Measurements from ENCODE around the gene ADGRG3. TPM values are rescaled to one million over a fixed set of nuclear protein-coding genes. Genes with fewer than 3 reads are reported as not detected.

The ADGRG3 gene
- total RNA-seq, 1 donor from 2014 or later, result not detected

DNA sequence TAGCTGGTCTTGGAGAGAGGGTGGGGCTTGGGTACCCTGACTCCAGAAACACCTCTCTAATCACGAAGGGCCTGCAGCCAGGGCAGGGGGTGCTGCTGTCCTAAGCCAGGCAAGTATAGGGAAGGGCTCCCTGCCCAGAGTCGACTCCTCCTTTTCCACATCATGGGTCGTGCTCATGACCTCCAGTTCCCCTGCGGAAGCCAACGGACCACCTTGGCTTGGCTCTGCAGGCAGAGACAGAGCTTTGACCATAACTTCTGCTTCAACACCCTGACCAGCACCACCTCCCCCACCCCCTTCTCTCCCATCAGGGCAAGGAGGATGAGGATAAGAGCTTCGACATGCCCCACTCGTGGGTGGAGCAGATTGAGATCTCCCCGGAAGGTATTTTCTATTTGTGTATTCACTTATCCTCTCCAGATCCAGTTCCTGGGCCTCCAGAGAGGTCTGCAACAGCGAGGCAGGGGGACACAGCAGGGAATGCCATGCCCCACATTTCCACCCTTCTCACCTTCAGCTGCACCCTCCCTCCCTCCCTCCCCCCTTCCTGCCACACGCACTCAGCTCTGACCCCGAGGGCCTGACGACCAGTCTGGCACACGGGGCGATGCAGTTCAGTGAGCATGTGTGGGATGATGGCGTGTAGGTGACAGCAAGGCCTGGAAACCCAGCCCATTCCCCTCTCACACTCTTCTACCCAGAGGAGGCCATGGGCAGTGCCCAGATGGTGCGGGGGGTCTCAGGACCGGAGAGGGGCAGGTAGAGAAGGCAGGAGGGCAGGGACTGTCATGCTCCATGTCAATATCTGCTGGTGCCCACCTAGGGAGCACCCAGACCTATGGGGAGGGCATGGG, 53.5 kb downstream of the ADGRG3 start:
- Mint-ChIP-seq H3K9me3 (ENCODE audit: low read depth) (no peaks in the 10 kb centered on the region), H3K4me3 (ENCODE audit: unreplicated experiment) (no peak overlapping the region), H3K27ac (ENCODE audit: unreplicated experiment) (no peak overlapping the region), H3K27me3 (ENCODE audit: low read depth) (peaks cover 2% of the 10 kb centered on the region), H3K36me3 (ENCODE audit: low read depth) (no peaks in the 10 kb centered on the region), H3K4me1 (ENCODE audit: low read depth) (no peaks in the 10 kb centered on the region)
- DNase-seq (ENCODE audit: low spot score), result peak; percentile 75
- TF ChIP-seq, protein P1, sequence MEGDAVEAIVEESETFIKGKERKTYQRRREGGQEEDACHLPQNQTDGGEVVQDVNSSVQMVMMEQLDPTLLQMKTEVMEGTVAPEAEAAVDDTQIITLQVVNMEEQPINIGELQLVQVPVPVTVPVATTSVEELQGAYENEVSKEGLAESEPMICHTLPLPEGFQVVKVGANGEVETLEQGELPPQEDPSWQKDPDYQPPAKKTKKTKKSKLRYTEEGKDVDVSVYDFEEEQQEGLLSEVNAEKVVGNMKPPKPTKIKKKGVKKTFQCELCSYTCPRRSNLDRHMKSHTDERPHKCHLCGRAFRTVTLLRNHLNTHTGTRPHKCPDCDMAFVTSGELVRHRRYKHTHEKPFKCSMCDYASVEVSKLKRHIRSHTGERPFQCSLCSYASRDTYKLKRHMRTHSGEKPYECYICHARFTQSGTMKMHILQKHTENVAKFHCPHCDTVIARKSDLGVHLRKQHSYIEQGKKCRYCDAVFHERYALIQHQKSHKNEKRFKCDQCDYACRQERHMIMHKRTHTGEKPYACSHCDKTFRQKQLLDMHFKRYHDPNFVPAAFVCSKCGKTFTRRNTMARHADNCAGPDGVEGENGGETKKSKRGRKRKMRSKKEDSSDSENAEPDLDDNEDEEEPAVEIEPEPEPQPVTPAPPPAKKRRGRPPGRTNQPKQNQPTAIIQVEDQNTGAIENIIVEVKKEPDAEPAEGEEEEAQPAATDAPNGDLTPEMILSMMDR (IDR thresholded peaks at IDR 0.05), result no peak

DNA sequence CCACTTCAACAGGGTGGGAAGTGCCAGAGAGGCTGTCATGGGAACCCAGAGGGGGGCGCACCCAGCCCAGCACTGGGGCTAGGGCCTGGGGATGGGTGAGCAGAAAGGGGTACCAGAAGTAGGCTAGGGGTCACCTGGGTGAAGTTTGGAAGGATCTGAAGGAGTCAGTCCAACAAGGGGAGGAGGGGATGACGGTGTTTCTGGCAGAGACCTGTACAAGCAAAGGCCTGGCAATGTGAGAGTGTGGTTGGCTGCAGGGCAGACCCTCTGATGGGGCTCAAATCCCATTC, 54.0 kb downstream of the ADGRG3 start:
- Mint-ChIP-seq H3K27ac (ENCODE audit: unreplicated experiment) (no peak overlapping the region), H3K4me3 (ENCODE audit: unreplicated experiment) (no peak overlapping the region), H3K4me1 (ENCODE audit: low read depth) (no peaks in the 10 kb centered on the region), H3K27me3 (ENCODE audit: low read depth) (no peaks in the 10 kb centered on the region), H3K36me3 (ENCODE audit: low read depth) (no peaks in the 10 kb centered on the region), H3K9me3 (ENCODE audit: low read depth) (no peaks in the 10 kb centered on the region)
- DNase-seq (ENCODE audit: low spot score), result no peak
- TF ChIP-seq, protein P1 (IDR thresholded peaks at IDR 0.05), result no peak

DNA sequence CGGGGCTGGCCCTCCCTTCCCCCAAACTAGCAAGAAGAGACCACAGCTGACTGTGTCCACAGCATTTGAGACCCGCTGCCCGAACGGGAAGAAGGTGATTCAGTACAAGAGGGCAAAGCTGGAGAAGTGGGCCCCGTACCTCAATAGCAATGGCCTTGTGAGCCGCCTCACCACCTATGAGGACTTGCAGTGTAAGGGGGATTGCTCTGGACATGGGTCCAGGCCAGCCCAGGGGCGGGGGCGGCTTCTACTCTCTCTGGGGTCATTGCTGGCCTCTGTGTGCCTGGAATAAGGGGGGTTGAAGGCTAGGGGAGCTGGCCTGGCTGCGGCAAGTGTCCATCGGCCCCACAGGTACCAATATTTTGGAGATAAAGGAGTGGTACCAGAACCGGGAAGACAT, 54.5 kb downstream of the ADGRG3 start:
- peak; percentile 67 for DNase-seq (ENCODE audit: low spot score)
- TF ChIP-seq, protein P1 (IDR thresholded peaks at IDR 0.05), result no peak
- no peaks in the 10 kb centered on the region for H3K36me3 Mint-ChIP-seq (ENCODE audit: low read depth)
- no peak overlapping the region for H3K4me3 Mint-ChIP-seq (ENCODE audit: unreplicated experiment)
- H3K27ac Mint-ChIP-seq (ENCODE audit: unreplicated experiment), result no peak overlapping the region
- no peaks in the 10 kb centered on the region for H3K4me1 Mint-ChIP-seq (ENCODE audit: low read depth)
- no peaks in the 10 kb centered on the region for H3K9me3 Mint-ChIP-seq (ENCODE audit: low read depth)
- no peaks in the 10 kb centered on the region for H3K27me3 Mint-ChIP-seq (ENCODE audit: low read depth)

DNA sequence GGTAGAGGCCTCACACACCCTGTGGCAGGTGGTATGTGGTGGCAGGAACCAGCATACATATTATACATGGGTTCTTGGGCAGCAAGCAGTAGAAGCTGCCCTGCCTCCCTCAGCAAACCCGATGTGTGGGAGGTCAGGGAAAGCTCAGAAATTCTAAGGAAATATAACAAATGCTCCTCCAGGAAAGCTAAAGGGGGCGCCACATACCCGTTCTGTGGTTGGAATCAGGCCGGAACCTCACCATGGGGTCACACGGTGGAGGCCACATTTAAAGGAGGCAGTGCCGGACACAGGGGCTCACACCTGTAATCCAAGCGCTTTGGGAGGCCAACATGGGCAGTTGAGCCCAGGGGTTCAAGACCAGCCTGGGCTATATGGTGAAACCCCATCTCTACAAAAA, 55.1 kb downstream of the ADGRG3 start:
- H3K9me3 Mint-ChIP-seq (ENCODE audit: low read depth), result no peaks in the 10 kb centered on the region
- H3K27me3 Mint-ChIP-seq (ENCODE audit: low read depth), result no peaks in the 10 kb centered on the region
- no peaks in the 10 kb centered on the region for H3K36me3 Mint-ChIP-seq (ENCODE audit: low read depth)
- H3K4me1 Mint-ChIP-seq (ENCODE audit: low read depth), result no peaks in the 10 kb centered on the region
- H3K27ac Mint-ChIP-seq (ENCODE audit: unreplicated experiment), result no peak overlapping the region
- TF ChIP-seq, protein P1 (IDR thresholded peaks at IDR 0.05), result peak; percentile 65
- no peak overlapping the region for H3K4me3 Mint-ChIP-seq (ENCODE audit: unreplicated experiment)
- DNase-seq (ENCODE audit: low spot score), result peak; percentile 59

DNA sequence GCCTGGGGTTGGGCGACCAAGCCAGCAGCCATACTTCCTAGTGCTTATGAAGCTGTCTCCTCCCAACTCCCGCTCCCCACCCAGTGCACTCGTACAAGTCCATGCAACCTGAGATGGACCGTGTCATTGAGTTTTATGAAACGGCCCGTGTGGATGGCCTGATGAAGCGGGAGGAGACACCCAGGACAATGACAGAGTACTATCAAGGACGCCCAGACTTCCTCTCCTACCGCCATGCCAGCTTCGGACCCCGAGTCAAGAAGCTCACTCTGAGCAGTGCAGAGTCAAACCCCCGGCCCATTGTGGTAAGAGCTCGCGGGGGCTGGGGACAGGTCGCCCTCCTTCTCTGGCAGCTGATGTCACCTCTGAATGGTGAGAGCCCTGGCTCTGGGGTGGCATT, 56.4 kb downstream of the ADGRG3 start:
- no peaks in the 10 kb centered on the region for H3K27me3 Mint-ChIP-seq (ENCODE audit: low read depth)
- no peaks in the 10 kb centered on the region for H3K9me3 Mint-ChIP-seq (ENCODE audit: low read depth)
- H3K36me3 Mint-ChIP-seq (ENCODE audit: low read depth), result no peaks in the 10 kb centered on the region
- H3K4me1 Mint-ChIP-seq (ENCODE audit: low read depth), result no peaks in the 10 kb centered on the region
- H3K4me3 Mint-ChIP-seq (ENCODE audit: unreplicated experiment), result no peak overlapping the region
- H3K27ac Mint-ChIP-seq (ENCODE audit: unreplicated experiment), result no peak overlapping the region
- DNase-seq (ENCODE audit: low spot score), result peak; percentile 70
- TF ChIP-seq, protein P1 (IDR thresholded peaks at IDR 0.05), result no peak
